WTC11 (cell line): ENCODE results near the gene SHC3. TPM values are rescaled to one million over a fixed set of nuclear protein-coding genes. Genes with fewer than 3 reads are reported as not detected.

Experiments
- ATAC-seq: fragments of 200-7000 bp; cut with Tn5 transposase; 2 replicates; pipeline ENCODE4 v1.10.0; 2021; ENCODE audit warnings: mild to moderate bottlenecking, moderate library complexity
- CTCF ChIA-PET: fragments of 300-600 bp; sonication (Branson Sonifier 250); formaldehyde crosslinking; loops from one replicate; lab custom pipeline; 2021; ENCODE audit warnings: antibody characterized with exemption; lab: Charles Lee
- POLR2A ChIA-PET: fragments of 350-600 bp; sonication (Branson Sonifier 250); formaldehyde crosslinking; loops from one replicate; lab custom pipeline; 2021; ENCODE audit warnings: antibody characterized with exemption; lab: Charles Lee
- DNase-seq: peaks from one replicate; pipeline ENCODE4 v3.0.0; 2021; ENCODE audit warnings: low spot score
- H3K27ac Mint-ChIP-seq: 2 replicates; pipeline ENCODE4 v1.8.0; 2021; ENCODE audit warnings: mixed read lengths
- H3K27me3 Mint-ChIP-seq: 2 replicates; pipeline ENCODE4 v1.8.0; 2021; ENCODE audit warnings: low read depth, mild to moderate bottlenecking, moderate library complexity, mixed read lengths
- H3K36me3 Mint-ChIP-seq: 2 replicates; pipeline ENCODE4 v1.8.0; 2021; ENCODE audit warnings: mixed read lengths
- H3K4me1 Mint-ChIP-seq: 2 replicates; pipeline ENCODE4 v1.8.0; 2022; ENCODE audit warnings: mixed read lengths
- H3K4me3 Mint-ChIP-seq: 2 replicates; pipeline ENCODE4 v1.8.0; 2021; ENCODE audit warnings: mild to moderate bottlenecking, moderate library complexity, mixed read lengths
- H3K9me3 Mint-ChIP-seq: 2 replicates; pipeline ENCODE4 v1.8.0; 2021; ENCODE audit warnings: mixed read lengths
- ATF6 ChIP-seq: sonication (generic); formaldehyde crosslinking; IDR thresholded peaks from 2 replicates; pipeline ENCODE4 v1.8.1; 2023; ENCODE audit warnings: mild to moderate bottlenecking, missing genetic modification reagents
- ELF4 ChIP-seq: sonication (generic); formaldehyde crosslinking; IDR thresholded peaks from 2 replicates; pipeline ENCODE4 v1.8.1; 2022; ENCODE audit warnings: low read depth, mild to moderate bottlenecking, moderate library complexity, missing genetic modification reagents
- GABPB1 ChIP-seq: sonication (generic); formaldehyde crosslinking; IDR thresholded peaks from 2 replicates; pipeline ENCODE4 v1.8.1; 2023; ENCODE audit warnings: mild to moderate bottlenecking, missing genetic modification reagents
- HMGA2 ChIP-seq: fragments of 250-450 bp; sonication (Bioruptor Pico); IDR thresholded peaks from 2 replicates; pipeline ENCODE4 v1.4.0; 2021; ENCODE audit warnings: mild to moderate bottlenecking, moderate library complexity
- JUN ChIP-seq: sonication (generic); formaldehyde crosslinking; IDR thresholded peaks from 2 replicates; pipeline ENCODE4 v1.8.0; 2023; ENCODE audit warnings: mild to moderate bottlenecking, missing genetic modification reagents
- KAT7 ChIP-seq: sonication (generic); formaldehyde crosslinking; IDR thresholded peaks from 2 replicates; pipeline ENCODE4 v1.8.1; 2023; ENCODE audit warnings: missing genetic modification reagents, mild to moderate bottlenecking, borderline replicate concordance
- MLX ChIP-seq: sonication (generic); formaldehyde crosslinking; IDR thresholded peaks from 2 replicates; pipeline ENCODE4 v1.8.1; 2023; ENCODE audit warnings: mild to moderate bottlenecking, missing genetic modification reagents, moderate library complexity
- MYBL2 ChIP-seq: sonication (generic); formaldehyde crosslinking; IDR thresholded peaks from 2 replicates; pipeline ENCODE4 v1.8.1; 2023; ENCODE audit warnings: mild to moderate bottlenecking, moderate library complexity, missing genetic modification reagents
- NR1H2 ChIP-seq: sonication (generic); formaldehyde crosslinking; IDR thresholded peaks from 2 replicates; pipeline ENCODE4 v1.9.0; 2021; ENCODE audit warnings: mild to moderate bottlenecking, moderate library complexity, missing genetic modification reagents
- PREB ChIP-seq: sonication (generic); formaldehyde crosslinking; IDR thresholded peaks from 2 replicates; pipeline ENCODE4 v1.8.1; 2022; ENCODE audit warnings: mild to moderate bottlenecking, missing genetic modification reagents, moderate library complexity, borderline replicate concordance
- SMAD3 ChIP-seq: sonication (generic); formaldehyde crosslinking; IDR thresholded peaks from 2 replicates; pipeline ENCODE4 v1.8.0; 2022; ENCODE audit warnings: missing genetic modification reagents, mild to moderate bottlenecking, borderline replicate concordance
- USF2 ChIP-seq: sonication (generic); formaldehyde crosslinking; IDR thresholded peaks from 2 replicates; pipeline ENCODE4 v1.8.1; 2023; ENCODE audit warnings: mild to moderate bottlenecking, missing genetic modification reagents, moderate library complexity
- ZBTB21 ChIP-seq: sonication (generic); formaldehyde crosslinking; IDR thresholded peaks from 2 replicates; pipeline ENCODE4 v1.8.1; 2023; ENCODE audit warnings: mild to moderate bottlenecking, missing genetic modification reagents, borderline replicate concordance
- ZMAT4 ChIP-seq: fragments of 250-450 bp; sonication (Bioruptor Pico); IDR thresholded peaks from 2 replicates; pipeline ENCODE4 v1.9.0; 2021; ENCODE audit warnings: mild to moderate bottlenecking
- ZNF232 ChIP-seq: sonication (generic); formaldehyde crosslinking; IDR thresholded peaks from 2 replicates; pipeline ENCODE4 v1.8.0; 2022; ENCODE audit warnings: mild to moderate bottlenecking, missing genetic modification reagents
- ZSCAN18 ChIP-seq: fragments of 250-450 bp; sonication (Bioruptor Pico); IDR thresholded peaks from 2 replicates; pipeline ENCODE4 v2.1.2; 2022; ENCODE audit warnings: mild to moderate bottlenecking, moderate library complexity
- total RNA-seq: library from RNA; stranded (reverse); gene quantifications from 3 replicates; pipeline ENCODE4 v1.2.3, GENCODE V29; 2021
- TF ChIP-seq, protein P1 (sequence below): sonication (generic); formaldehyde crosslinking; IDR thresholded peaks from 2 replicates; pipeline ENCODE4 v1.8.0; 2022; ENCODE audit warnings: mild to moderate bottlenecking, missing genetic modification reagents
- TF ChIP-seq, protein P2 (sequence below): sonication (generic); formaldehyde crosslinking; conservative IDR thresholded peaks from 2 replicates; pipeline ENCODE4 v1.8.1; 2022; ENCODE audit warnings: mild to moderate bottlenecking, missing genetic modification reagents
- TF ChIP-seq, protein P3 (sequence below): fragments of 250-450 bp; sonication (Bioruptor Pico); IDR thresholded peaks from 2 replicates; pipeline ENCODE4 v1.9.0; 2021; ENCODE audit warnings: moderate library complexity, mild to moderate bottlenecking, inconsistent platforms, borderline replicate concordance
- TF ChIP-seq, protein P4 (sequence below): sonication (generic); formaldehyde crosslinking; IDR thresholded peaks from 2 replicates; pipeline ENCODE4 v1.8.1; 2022; ENCODE audit warnings: low read depth, mild to moderate bottlenecking, moderate library complexity, missing genetic modification reagents, borderline replicate concordance
- TF ChIP-seq, protein P5 (sequence below): sonication (generic); formaldehyde crosslinking; IDR thresholded peaks from 2 replicates; pipeline ENCODE4 v1.8.0; 2022; ENCODE audit warnings: mild to moderate bottlenecking, missing genetic modification reagents

SHC3 gene
- total RNA-seq, 1 experiment from 2014 or later = 4.9 TPM

- TF ChIP-seq ZBTB21 (CRISPR knock-in tag) (0 out of 2 replicates have a peak, but pooled peaks have one; percentile 5), ZNF232 (CRISPR knock-in tag) (no peak), USF2 (CRISPR knock-in tag) (peak; percentile 72), GABPB1 (CRISPR knock-in tag) (no peak), HMGA2 (CRISPR knock-in tag) (0 out of 2 replicates have a peak, but pooled peaks have one; percentile 5)
- TF ChIP-seq, protein P1, sequence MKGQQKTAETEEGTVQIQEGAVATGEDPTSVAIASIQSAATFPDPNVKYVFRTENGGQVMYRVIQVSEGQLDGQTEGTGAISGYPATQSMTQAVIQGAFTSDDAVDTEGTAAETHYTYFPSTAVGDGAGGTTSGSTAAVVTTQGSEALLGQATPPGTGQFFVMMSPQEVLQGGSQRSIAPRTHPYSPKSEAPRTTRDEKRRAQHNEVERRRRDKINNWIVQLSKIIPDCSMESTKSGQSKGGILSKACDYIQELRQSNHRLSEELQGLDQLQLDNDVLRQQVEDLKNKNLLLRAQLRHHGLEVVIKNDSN (CRISPR knock-in tag) = peak; percentile 66
- TF ChIP-seq, all 79 proteins: peak for 4
- ATAC-seq (peak; percentile 100), DNase-seq (peak; percentile 69)
- H3K4me3 Mint-ChIP-seq = peak overlapping the region; percentile 8; the same call in 1 of the 2 replicates
- no peaks in the 10 kb centered on the region for H3K27me3 Mint-ChIP-seq
- H3K9me3 Mint-ChIP-seq = peaks cover 8% of the 10 kb centered on the region; the same call in 1 of the 2 replicates
- peaks cover 18% of the 10 kb centered on the region for H3K4me1 Mint-ChIP-seq
- CTCF ChIA-PET = interaction anchor here (1.0 to 1.2 kb wide), 3 partner anchors 9 to 177 kb away, joined by 3 to 6 read pairs (median 4); no protein-coding TSS in a partner anchor
- H3K36me3 Mint-ChIP-seq = 0 out of 2 replicates have a peak, but pooled peaks cover under 1% of the 10 kb centered on the region
- POLR2A ChIA-PET = no interaction called here
- no peak overlapping the region; the same call in 1 of the 2 replicates for H3K27ac Mint-ChIP-seq
These were observed 47.4 kb upstream of the SHC3 start for GRCh38 chr9:89225991-89226471.

- Mint-ChIP-seq H3K27me3 (no peaks in the 10 kb centered on the region), H3K9me3 (peaks cover 7% of the 10 kb centered on the region), H3K4me3 (no peak overlapping the region), H3K4me1 (peaks cover 18% of the 10 kb centered on the region), H3K36me3 (no peaks in the 10 kb centered on the region), H3K27ac (no peak overlapping the region)
- ATAC-seq (peak; percentile 18), DNase-seq (no peak)
- TF ChIP-seq ELF4 (no peak), MLX (CRISPR knock-in tag) (no peak), ATF6 (CRISPR knock-in tag) (no peak), KAT7 (CRISPR knock-in tag) (no peak), NR1H2 (no peak), ZBTB21 (CRISPR knock-in tag) (no peak), ZMAT4 (CRISPR knock-in tag) (no peak), SMAD3 (CRISPR knock-in tag) (no peak), ZSCAN18 (CRISPR knock-in tag) (no peak), MYBL2 (no peak), JUN (CRISPR knock-in tag) (no peak), PREB (no peak)
- TF ChIP-seq, protein P2, sequence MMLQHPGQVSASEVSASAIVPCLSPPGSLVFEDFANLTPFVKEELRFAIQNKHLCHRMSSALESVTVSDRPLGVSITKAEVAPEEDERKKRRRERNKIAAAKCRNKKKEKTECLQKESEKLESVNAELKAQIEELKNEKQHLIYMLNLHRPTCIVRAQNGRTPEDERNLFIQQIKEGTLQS (CRISPR knock-in tag) = no peak
- TF ChIP-seq, protein P3, sequence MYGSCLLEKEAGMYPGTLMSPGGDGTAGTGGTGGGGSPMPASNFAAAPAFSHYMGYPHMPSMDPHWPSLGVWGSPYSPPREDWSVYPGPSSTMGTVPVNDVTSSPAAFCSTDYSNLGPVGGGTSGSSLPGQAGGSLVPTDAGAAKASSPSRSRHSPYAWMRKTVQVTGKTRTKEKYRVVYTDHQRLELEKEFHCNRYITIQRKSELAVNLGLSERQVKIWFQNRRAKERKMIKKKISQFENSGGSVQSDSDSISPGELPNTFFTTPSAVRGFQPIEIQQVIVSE (CRISPR knock-in tag) = no peak
- TF ChIP-seq, protein P4, sequence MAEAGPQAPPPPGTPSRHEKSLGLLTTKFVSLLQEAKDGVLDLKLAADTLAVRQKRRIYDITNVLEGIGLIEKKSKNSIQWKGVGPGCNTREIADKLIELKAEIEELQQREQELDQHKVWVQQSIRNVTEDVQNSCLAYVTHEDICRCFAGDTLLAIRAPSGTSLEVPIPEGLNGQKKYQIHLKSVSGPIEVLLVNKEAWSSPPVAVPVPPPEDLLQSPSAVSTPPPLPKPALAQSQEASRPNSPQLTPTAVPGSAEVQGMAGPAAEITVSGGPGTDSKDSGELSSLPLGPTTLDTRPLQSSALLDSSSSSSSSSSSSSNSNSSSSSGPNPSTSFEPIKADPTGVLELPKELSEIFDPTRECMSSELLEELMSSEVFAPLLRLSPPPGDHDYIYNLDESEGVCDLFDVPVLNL = no peak
- TF ChIP-seq, protein P5, sequence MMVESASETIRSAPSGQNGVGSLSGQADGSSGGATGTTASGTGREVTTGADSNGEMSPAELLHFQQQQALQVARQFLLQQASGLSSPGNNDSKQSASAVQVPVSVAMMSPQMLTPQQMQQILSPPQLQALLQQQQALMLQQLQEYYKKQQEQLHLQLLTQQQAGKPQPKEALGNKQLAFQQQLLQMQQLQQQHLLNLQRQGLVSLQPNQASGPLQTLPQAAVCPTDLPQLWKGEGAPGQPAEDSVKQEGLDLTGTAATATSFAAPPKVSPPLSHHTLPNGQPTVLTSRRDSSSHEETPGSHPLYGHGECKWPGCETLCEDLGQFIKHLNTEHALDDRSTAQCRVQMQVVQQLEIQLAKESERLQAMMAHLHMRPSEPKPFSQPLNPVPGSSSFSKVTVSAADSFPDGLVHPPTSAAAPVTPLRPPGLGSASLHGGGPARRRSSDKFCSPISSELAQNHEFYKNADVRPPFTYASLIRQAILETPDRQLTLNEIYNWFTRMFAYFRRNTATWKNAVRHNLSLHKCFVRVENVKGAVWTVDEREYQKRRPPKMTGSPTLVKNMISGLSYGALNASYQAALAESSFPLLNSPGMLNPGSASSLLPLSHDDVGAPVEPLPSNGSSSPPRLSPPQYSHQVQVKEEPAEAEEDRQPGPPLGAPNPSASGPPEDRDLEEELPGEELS (CRISPR knock-in tag) = no peak
- CTCF ChIA-PET = interaction anchor here (1.0 to 1.2 kb wide), 3 partner anchors 9 to 177 kb away, joined by 3 to 6 read pairs (median 4); no protein-coding TSS in a partner anchor
- POLR2A ChIA-PET = no interaction called here
These were observed 47.0 kb upstream of the SHC3 start for GRCh38 chr9:89225587-89225986.
